Activated CD4-positive, alpha-beta memory T cell treated with anti-CD3 and anti-CD28 coated beads for 36 hours (primary cell): ENCODE results near the gene SETD1B. TPM values are rescaled to one million over a fixed set of nuclear protein-coding genes. Genes with fewer than 3 reads are reported as not detected.
A peak's percentile ranks its signal among the peaks of the same experiment; 100 is the strongest.

Experiments used
- CTCF ChIA-PET: fragments of 350-600 bp; sonication (Branson Sonifier 250); formaldehyde crosslinking; loops from one replicate; lab custom pipeline; 2021; ENCODE audit warnings: antibody characterized with exemption, inconsistent platforms; lab: Charles Lee
- POLR2A ChIA-PET: fragments of 350-600 bp; sonication (Branson Sonifier 250); formaldehyde crosslinking; loops from one replicate; lab custom pipeline; 2021; ENCODE audit warnings: antibody characterized with exemption; lab: Charles Lee
- DNase-seq: peaks from one replicate; pipeline ENCODE4 v3.0.0-alpha.2; 2020
- H3K27ac Mint-ChIP-seq: one replicate; pipeline ENCODE4 v1.8.0; 2021; ENCODE audit warnings: mixed read lengths
- H3K27me3 Mint-ChIP-seq: one replicate; pipeline ENCODE4 v1.8.0; 2021; ENCODE audit warnings: mixed read lengths
- H3K36me3 Mint-ChIP-seq: one replicate; pipeline ENCODE4 v1.8.0; 2021; ENCODE audit warnings: mixed read lengths
- H3K4me1 Mint-ChIP-seq: one replicate; pipeline ENCODE4 v1.8.0; 2021; ENCODE audit warnings: low read depth, mixed read lengths
- H3K4me3 Mint-ChIP-seq: one replicate; pipeline ENCODE4 v1.8.0; 2021; ENCODE audit warnings: mild to moderate bottlenecking, mixed read lengths
- H3K9me3 Mint-ChIP-seq: one replicate; pipeline ENCODE4 v1.8.0; 2021; ENCODE audit warnings: mixed read lengths
- intact Hi-C: fragments of 100-400 bp; cut with micrococcal nuclease; formaldehyde crosslinking; loops from one replicate; pipeline ENCODE4 v1.15.1; 2023
- total RNA-seq, 2 experiments: library from RNA; stranded (reverse); gene quantifications; one replicate each; pipeline ENCODE4 v1.2.3, GENCODE V29; 2021

The SETD1B gene
- total RNA-seq, 2 experiments from 2014 or later, result 14.1 to 15.2 TPM

DNA sequence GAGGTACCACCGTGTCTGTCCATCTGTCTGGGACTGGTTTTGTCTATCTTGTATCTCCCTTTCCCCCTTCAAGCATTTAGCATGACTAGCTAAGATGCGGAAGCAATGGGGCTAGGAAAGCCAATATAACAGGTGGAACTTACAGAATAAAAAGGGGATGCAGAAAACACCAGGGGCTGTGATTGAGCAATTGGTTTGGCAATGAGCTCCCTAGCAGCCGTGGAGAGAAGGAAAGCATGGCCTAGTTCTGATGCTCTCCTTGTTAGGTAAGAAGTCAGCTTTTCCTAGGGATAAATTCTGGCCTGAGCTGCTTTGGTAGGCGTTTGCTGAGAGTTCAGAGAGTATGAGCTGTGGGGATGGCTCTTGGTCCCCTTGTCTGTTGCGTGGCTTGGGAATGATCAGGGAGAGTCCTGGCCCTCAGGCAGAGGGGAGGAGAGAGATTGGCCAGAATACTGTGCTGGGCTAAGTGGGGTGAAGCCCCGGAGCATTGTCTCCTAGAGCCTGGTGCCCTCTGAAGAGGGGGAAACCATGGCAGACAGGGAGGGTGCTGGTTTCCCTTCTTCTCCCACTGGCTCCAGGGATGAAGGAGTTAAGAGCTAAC, 7.1 kb downstream of the SETD1B start:
- ChIA-PET CTCF (interaction anchor here (0.5 to 17.6 kb wide), 14 partner anchors 10 to 185 kb away, joined by 3 to 856 read pairs (median 10); partner anchors contain the start of genes ORAI1, PSMD9, RHOF and SETD1B), POLR2A (interaction anchor here (0.6 to 3.5 kb wide), 10 partner anchors 7 to 140 kb away, joined by 3 to 86 read pairs (median 5); partner anchors contain the start of genes PSMD9, RHOF and SETD1B)
- H3K36me3 Mint-ChIP-seq, result peaks cover 39% of the 10 kb centered on the region
- peaks cover 50% of the 10 kb centered on the region for H3K4me1 Mint-ChIP-seq
- intact Hi-C loops, result loop anchor here (5.0 kb wide), 1 partner anchor 34 kb away; no protein-coding TSS in a partner anchor
- peak overlapping the region; percentile 76 for H3K27ac Mint-ChIP-seq
- peak overlapping the region; percentile 79 for H3K4me3 Mint-ChIP-seq
- H3K27me3 Mint-ChIP-seq, result no peaks in the 10 kb centered on the region
- no peak for DNase-seq
- no peaks in the 10 kb centered on the region for H3K9me3 Mint-ChIP-seq

DNA sequence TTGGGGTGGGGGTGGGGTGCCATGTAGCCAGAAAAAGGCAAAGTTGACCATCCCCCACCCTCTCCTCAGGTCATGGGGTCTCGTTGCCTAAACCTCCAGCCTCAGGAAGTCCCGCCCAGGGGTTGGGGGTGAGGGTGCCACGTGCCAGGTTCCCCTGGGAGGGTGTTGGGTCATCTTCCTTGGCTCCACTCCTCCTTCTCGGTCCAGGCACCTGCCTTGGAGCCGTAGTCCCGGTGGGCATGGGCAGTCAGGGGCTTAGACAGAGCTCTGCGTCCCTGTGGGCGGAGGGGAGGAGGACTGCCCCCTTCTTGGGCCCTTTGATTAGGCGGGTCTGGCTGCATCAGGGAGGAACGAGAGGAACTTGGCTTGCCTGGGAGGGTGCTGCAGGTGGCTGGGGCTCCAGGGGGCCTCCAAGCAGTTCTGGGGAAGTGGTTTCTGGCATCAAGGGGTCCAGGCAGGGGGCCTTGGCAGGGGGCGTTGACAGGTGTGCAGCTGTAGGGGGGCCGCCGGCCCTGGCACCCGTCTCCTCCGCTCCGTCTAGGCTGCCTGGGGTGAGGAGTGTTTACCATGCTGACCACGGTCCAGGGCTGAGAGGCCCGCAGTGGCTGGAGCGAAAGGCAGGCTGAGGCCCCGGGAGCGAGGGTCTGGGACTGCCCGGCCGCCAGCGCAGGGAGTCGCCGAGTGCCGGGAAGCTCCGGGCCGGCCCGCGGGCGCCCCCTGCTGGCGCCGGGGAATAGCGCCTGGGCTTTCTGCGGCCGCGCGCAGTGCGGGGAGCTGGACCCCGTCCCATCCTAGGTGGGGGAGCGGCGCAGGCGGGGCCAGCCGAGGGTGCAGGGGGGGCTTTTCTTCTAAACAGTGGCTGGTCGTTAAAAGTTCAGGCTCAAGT, 7.9 kb downstream of the SETD1B start:
- peak overlapping the region; percentile 78 for H3K27ac Mint-ChIP-seq
- no peaks in the 10 kb centered on the region for H3K9me3 Mint-ChIP-seq
- intact Hi-C loops, result loop anchor here (1.0 to 5.0 kb wide), 3 partner anchors 16 to 77 kb away; partner anchors contain the start of gene PSMD9
- H3K36me3 Mint-ChIP-seq, result peaks cover 39% of the 10 kb centered on the region
- DNase-seq, result peak; percentile 77
- ChIA-PET POLR2A (interaction anchor here (0.6 to 3.5 kb wide), 12 partner anchors 8 to 141 kb away, joined by 3 to 86 read pairs (median 4); partner anchors contain the start of genes PSMD9, RHOF and SETD1B), CTCF (interaction anchor here (0.5 to 17.6 kb wide), 28 partner anchors 9 to 470 kb away, joined by 3 to 856 read pairs (median 5); partner anchors contain the start of genes CFAP251, ORAI1, PSMD9 and RHOF)
- H3K4me3 Mint-ChIP-seq, result peak overlapping the region; percentile 79
- peaks cover 44% of the 10 kb centered on the region for H3K4me1 Mint-ChIP-seq
- H3K27me3 Mint-ChIP-seq, result no peaks in the 10 kb centered on the region

DNA sequence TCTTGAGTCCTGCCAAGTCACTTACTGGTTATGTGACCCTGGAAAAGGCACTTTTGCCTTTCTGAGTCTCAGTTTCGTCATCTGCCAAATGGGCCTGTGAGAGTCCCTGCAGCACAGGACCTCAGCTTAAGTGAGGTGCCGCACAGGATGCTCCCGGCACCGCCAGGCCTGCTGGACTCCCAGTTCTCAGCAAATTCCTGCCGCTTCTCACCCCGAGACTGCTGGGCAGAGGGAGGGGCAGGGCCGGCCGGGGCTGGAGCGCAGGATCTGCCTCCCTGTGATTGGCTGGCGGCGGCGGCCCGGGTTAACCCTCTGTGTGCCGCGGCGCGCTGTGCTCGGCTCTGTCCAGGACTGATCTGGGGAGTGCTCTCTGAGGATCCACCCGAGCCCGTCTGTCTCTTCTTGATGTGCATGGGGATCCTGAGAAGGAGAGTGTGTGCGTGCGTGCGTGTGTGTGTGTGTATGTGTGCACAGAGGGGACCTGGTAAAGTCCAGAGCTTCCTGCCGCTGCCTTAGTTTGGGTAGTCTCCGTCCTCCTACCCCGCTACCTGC, 8.6 kb downstream of the SETD1B start:
- H3K27ac Mint-ChIP-seq, result peak overlapping the region; percentile 49
- peak overlapping the region; percentile 79 for H3K4me3 Mint-ChIP-seq
- H3K4me1 Mint-ChIP-seq, result peaks cover 40% of the 10 kb centered on the region
- CTCF ChIA-PET, result interaction anchor here (0.6 to 17.6 kb wide), 23 partner anchors 8 to 469 kb away, joined by 3 to 856 read pairs (median 6); partner anchors contain the start of genes CFAP251, PSMD9, RHOF and SETD1B
- H3K27me3 Mint-ChIP-seq, result no peaks in the 10 kb centered on the region
- DNase-seq, result peak; percentile 62
- no peaks in the 10 kb centered on the region for H3K9me3 Mint-ChIP-seq
- peaks cover 40% of the 10 kb centered on the region for H3K36me3 Mint-ChIP-seq
- POLR2A ChIA-PET, result interaction anchor here (0.6 to 3.5 kb wide), 9 partner anchors 8 to 76 kb away, joined by 3 to 86 read pairs (median 5); partner anchors contain the start of genes PSMD9, RHOF and SETD1B
- intact Hi-C loops, result loop anchor here (1.0 to 5.0 kb wide), 3 partner anchors 17 to 76 kb away; partner anchors contain the start of gene PSMD9

DNA sequence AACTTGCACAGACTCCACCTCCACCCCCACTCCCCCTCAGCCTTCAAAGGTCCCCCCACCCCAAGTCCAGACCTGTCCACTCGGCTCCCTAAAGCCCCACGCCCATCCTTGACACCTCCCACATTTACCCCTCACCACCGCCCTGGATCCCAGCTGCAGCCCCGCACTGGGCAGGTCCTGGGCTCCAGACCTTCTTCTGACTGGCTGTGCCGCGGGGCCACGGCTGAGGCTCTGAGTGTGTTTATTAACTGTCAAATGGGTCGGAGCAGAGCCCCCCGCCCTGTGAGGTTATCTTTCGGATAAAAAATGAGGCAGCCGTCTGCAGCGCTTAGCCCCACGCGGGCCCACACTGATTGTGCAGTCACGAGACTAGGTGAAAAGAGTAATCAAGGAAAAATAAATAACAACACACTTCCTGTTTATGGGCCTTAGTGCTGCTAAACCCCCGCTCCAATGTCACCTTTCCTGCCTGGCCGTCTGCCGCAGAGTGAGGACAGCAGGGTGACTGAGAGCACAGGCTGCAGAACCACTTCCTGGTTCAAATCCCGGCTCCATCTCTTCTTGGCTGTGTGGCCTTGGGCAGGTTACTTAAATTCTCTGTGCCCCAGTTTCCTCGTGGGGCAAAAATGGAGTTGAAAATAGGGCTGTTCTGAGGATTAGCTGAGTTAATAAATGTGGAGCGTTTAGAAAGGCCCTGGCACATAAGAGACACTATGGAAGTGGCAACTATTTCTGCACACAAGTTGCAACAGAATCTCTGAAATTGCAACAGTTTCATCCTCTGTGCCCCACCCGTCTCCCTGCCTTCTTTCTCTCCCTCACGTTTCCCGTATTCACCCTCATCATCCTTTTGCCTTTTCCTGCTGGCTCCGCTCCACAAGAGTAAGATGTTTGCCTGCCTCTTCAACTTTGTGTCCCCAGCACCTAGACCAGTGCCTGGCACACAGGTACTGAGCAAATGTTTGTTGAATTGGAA, 9.4 kb downstream of the SETD1B start:
- Mint-ChIP-seq H3K27ac (peak overlapping the region; percentile 49), H3K4me1 (peaks cover 37% of the 10 kb centered on the region), H3K36me3 (peaks cover 44% of the 10 kb centered on the region), H3K4me3 (peak overlapping the region; percentile 79), H3K27me3 (no peaks in the 10 kb centered on the region), H3K9me3 (no peaks in the 10 kb centered on the region)
- no peak for DNase-seq
- ChIA-PET POLR2A (interaction anchor here (0.6 to 3.5 kb wide), 2 partner anchors 16 to 26 kb away, joined by 3 to 86 read pairs; partner anchors contain the start of gene RHOF), CTCF (interaction anchor here (0.8 to 17.6 kb wide), 7 partner anchors 15 to 75 kb away, joined by 3 to 856 read pairs (median 14); partner anchors contain the start of genes PSMD9, RHOF and SETD1B)
- intact Hi-C loops, result loop anchor here (1.0 to 5.0 kb wide), 3 partner anchors 18 to 76 kb away; partner anchors contain the start of gene PSMD9

DNA sequence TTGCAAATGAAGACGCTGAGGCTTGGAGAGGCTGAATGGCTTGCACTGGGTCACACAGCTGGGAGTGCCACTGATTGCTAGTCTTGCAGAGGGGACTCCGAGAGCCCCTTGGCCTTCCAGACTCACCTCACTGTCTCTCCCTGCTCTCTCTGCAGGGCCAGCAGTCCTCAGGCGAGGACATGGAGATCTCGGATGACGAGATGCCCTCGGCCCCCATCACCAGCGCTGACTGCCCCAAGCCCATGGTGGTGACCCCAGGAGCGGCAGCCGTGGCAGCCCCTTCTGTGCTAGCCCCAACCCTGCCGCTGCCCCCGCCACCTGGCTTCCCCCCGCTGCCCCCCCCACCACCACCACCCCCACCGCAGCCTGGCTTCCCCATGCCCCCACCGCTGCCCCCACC, 10.1 kb downstream of the SETD1B start:
- Mint-ChIP-seq H3K4me1 (peaks cover 37% of the 10 kb centered on the region), H3K27me3 (no peaks in the 10 kb centered on the region), H3K36me3 (peaks cover 40% of the 10 kb centered on the region), H3K9me3 (no peaks in the 10 kb centered on the region), H3K27ac (no peak overlapping the region), H3K4me3 (no peak overlapping the region)
- CTCF ChIA-PET, result interaction anchor here (17.6 kb wide), 1 partner anchor 19 kb away, joined by 856 read pairs; the partner anchor contains the start of genes RHOF and SETD1B
- no peak for DNase-seq
- intact Hi-C loops, result loop anchor here (2.0 to 5.0 kb wide), 2 partner anchors 37 to 75 kb away; partner anchors contain the start of gene PSMD9
- POLR2A ChIA-PET, result no interaction called here

DNA sequence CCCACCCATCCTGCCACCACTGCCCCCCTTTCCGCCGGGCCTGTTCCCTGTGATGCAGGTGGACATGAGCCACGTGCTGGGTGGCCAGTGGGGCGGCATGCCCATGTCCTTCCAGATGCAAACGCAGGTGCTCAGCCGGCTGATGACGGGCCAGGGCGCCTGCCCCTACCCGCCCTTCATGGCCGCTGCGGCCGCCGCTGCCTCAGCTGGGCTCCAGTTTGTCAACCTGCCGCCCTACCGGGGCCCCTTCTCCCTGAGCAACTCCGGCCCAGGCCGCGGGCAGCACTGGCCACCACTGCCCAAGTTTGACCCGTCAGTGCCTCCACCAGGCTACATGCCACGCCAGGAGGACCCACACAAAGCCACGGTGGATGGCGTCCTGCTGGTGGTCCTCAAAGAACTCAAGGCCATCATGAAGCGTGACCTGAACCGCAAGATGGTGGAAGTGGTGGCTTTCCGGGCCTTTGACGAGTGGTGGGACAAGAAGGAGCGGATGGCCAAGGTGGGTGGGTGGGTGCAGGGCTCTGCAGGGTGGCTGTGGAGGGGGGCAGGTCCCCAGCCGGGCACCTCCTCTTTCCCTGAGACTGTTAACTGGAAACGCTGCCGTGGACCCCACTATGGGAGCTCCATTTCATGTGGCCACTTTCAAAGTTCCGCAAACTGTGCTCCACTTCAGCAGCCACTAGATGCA, 10.8 kb downstream of the SETD1B start:
- Mint-ChIP-seq H3K27me3 (no peaks in the 10 kb centered on the region), H3K9me3 (no peaks in the 10 kb centered on the region), H3K27ac (no peak overlapping the region), H3K36me3 (peaks cover 39% of the 10 kb centered on the region), H3K4me1 (peaks cover 34% of the 10 kb centered on the region), H3K4me3 (no peak overlapping the region)
- ChIA-PET CTCF (interaction anchor here (17.6 kb wide), 1 partner anchor 20 kb away, joined by 856 read pairs; the partner anchor contains the start of genes RHOF and SETD1B), POLR2A (no interaction called here)
- intact Hi-C loops, result loop anchor here (5.0 kb wide), 1 partner anchor 37 kb away; no protein-coding TSS in a partner anchor
- DNase-seq, result no peak

DNA sequence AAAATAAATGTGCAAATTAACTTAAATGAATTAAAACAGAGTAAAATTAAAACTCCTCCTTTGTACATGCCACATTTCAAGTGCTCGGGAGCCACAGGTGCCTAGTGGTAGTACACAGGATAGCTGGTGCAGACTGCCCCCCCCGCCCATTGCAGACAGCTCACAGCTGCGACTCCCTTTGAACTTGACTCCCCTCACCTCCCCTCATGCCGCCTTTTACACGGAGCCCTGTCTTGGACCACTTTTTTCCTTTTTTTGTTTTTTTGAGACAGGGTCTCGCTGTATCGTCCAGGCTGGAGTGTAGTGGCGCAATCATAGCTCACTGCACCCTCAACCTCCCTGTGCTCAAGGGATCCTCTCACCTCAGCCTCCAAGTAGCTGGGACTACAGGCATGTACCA, 11.5 kb downstream of the SETD1B start:
- Mint-ChIP-seq H3K4me1 (peaks cover 30% of the 10 kb centered on the region), H3K27me3 (no peaks in the 10 kb centered on the region), H3K4me3 (no peak overlapping the region), H3K9me3 (no peaks in the 10 kb centered on the region), H3K27ac (no peak overlapping the region), H3K36me3 (peaks cover 40% of the 10 kb centered on the region)
- intact Hi-C loops, result no loop called here
- ChIA-PET CTCF (interaction anchor here (0.7 to 17.6 kb wide), 3 partner anchors 13 to 283 kb away, joined by 3 to 856 read pairs (median 4); partner anchors contain the start of genes RHOF and SETD1B), POLR2A (no interaction called here)
- no peak for DNase-seq

DNA sequence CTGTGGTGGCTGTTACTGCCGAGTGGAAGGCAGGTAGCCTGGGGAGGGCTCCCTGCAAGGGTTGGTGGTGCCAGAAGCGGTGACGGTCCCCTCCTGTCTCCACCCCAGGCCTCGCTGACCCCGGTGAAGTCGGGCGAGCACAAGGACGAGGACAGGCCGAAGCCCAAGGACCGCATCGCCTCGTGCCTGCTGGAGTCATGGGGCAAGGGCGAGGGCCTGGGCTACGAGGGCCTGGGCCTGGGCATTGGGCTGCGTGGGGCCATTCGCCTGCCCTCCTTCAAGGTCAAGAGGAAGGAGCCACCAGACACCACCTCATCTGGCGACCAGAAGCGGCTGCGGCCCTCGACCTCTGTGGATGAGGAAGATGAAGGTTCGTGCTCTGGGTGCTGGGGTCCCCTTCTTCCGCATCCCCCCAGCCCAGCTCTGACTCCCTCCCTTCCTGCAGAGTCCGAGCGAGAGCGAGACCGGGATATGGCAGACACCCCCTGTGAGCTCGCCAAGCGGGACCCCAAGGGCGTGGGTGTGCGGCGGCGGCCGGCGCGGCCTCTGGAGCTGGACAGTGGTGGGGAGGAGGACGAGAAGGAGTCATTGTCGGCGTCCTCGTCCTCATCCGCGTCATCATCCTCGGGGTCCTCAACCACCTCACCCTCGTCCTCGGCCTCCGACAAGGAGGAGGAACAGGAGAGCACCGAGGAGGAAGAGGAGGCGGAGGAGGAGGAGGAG, 13.3 kb downstream of the SETD1B start:
- POLR2A ChIA-PET, result no interaction called here
- no peaks in the 10 kb centered on the region for H3K27me3 Mint-ChIP-seq
- DNase-seq, result no peak
- intact Hi-C loops, result no loop called here
- CTCF ChIA-PET, result interaction anchor here (0.9 to 17.6 kb wide), 2 partner anchors 23 to 71 kb away, joined by 3 to 856 read pairs; partner anchors contain the start of genes RHOF and SETD1B
- peaks cover 22% of the 10 kb centered on the region for H3K4me1 Mint-ChIP-seq
- no peak overlapping the region for H3K27ac Mint-ChIP-seq
- peaks cover 35% of the 10 kb centered on the region for H3K36me3 Mint-ChIP-seq
- no peak overlapping the region for H3K4me3 Mint-ChIP-seq
- no peaks in the 10 kb centered on the region for H3K9me3 Mint-ChIP-seq

DNA sequence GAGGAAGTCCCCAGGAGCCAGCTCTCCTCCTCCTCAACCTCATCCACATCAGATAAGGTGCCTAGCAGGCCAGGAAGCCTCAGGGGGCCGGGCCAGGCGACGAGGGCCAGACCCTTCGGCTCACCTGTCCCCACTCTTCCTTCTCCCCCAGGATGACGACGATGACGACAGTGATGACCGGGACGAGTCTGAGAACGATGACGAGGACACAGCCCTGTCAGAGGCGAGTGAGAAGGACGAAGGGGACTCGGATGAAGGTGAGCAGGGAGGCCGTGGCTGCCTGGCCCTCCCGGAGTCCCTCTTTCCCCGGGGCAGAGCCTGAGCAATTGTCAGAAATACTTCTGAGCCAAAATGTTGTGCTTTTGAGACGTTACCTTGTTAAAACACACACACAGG, 13.8 kb downstream of the SETD1B start:
- no peak overlapping the region for H3K4me3 Mint-ChIP-seq
- H3K4me1 Mint-ChIP-seq, result peaks cover 18% of the 10 kb centered on the region
- no peak for DNase-seq
- peaks cover 36% of the 10 kb centered on the region for H3K36me3 Mint-ChIP-seq
- intact Hi-C loops, result no loop called here
- POLR2A ChIA-PET, result no interaction called here
- no peak overlapping the region for H3K27ac Mint-ChIP-seq
- no peaks in the 10 kb centered on the region for H3K27me3 Mint-ChIP-seq
- CTCF ChIA-PET, result interaction anchor here (17.6 kb wide), 1 partner anchor 23 kb away, joined by 856 read pairs; the partner anchor contains the start of genes RHOF and SETD1B
- H3K9me3 Mint-ChIP-seq, result no peaks in the 10 kb centered on the region
